ENCODE results near the gene NUTM1.
"Not testable (repeated sequence)": the region's sequence is repeated elsewhere in the genome, so short reads cannot be mapped to it uniquely, and the experiment has no call there.

- TF ChIP-seq SMARCC2 (IDR thresholded peaks at IDR 0.05); CHCHD3 (CRISPR knock-in tag; IDR thresholded peaks at IDR 0.05); ATF4 (CRISPR knock-in tag; IDR thresholded peaks at IDR 0.05); CTCF (CRISPR knock-in tag; IDR thresholded peaks at IDR 0.05); BCL6 (CRISPR knock-in tag; IDR thresholded peaks at IDR 0.05); YY1 (IDR thresholded peaks at IDR 0.05; ENCODE audit: insufficient read depth, insufficient replicate concordance, low read depth, low read length); POLR2A (IDR thresholded peaks at IDR 0.05; ENCODE audit: insufficient read depth in 1 of 2, low read depth in 2 of 2, low read length in 2 of 2): not testable (repeated sequence)
These were observed 9.9 kb downstream of the NUTM1 start for GRCh38 chr15:34352996-34353395.
